IMR-90 (cell line): ENCODE data around the gene MYOZ3. TPM values are rescaled to one million over a fixed set of nuclear protein-coding genes. Genes with fewer than 3 reads are reported as not detected.

Experiments used
- ATAC-seq: fragments of 200-7000 bp; cut with Tn5 transposase; 2 replicates; pipeline ENCODE4 v1.9.1; 2020; ENCODE audit warnings: low read depth, mild to moderate bottlenecking, moderate library complexity
- BruUV-seq: library from RNA; stranded (reverse); fragments of 400-500 nt; replicated peaks from 2 replicates; lab custom pipeline; 2021; lab: Mats Ljungman, UMichigan
- CTCF ChIA-PET: fragments of 300-600 bp; formaldehyde crosslinking; extraction: SDS; loops from one replicate; lab custom pipeline; 2021; ENCODE audit warnings: antibody characterized with exemption; lab: Yijun Ruan, JAX
- POLR2A ChIA-PET: fragments of 300-600 bp; sonication (Branson Sonifier 250); formaldehyde crosslinking; loops from one replicate; lab custom pipeline; 2022; ENCODE audit warnings: antibody characterized with exemption; ENCODE audit not compliant: unreplicated experiment; lab: Charles Lee
- DNase-seq: peaks from one replicate; pipeline ENCODE4 v3.0.0; 2013
- H2AFZ ChIP-seq: replicated peaks from 2 replicates; pipeline ENCODE3; 2013; ENCODE audit warnings: low read length, mild to moderate bottlenecking; ENCODE audit not compliant: poor library complexity
- H2AK5ac ChIP-seq: 2 replicates; pipeline ENCODE4 v1.6.1; 2013; ENCODE audit warnings: low read depth, low read length, inconsistent platforms
- H2AK9ac ChIP-seq: replicated peaks from 2 replicates; pipeline ENCODE3; 2013; ENCODE audit warnings: mild to moderate bottlenecking, low read depth, low read length, moderate library complexity; ENCODE audit not compliant: poor library complexity
- H2BK120ac ChIP-seq: 2 replicates; pipeline ENCODE4 v1.6.1; 2013; ENCODE audit warnings: low read depth, low read length, inconsistent platforms
- H2BK15ac ChIP-seq: 3 replicates; pipeline ENCODE4 v1.6.1; 2013; ENCODE audit warnings: low read depth, low read length, inconsistent platforms
- H2BK20ac ChIP-seq: 2 replicates; pipeline ENCODE4 v1.6.1; 2013; ENCODE audit warnings: low read depth, mild to moderate bottlenecking, inconsistent platforms, low read length, moderate library complexity
- H2BK5ac ChIP-seq: 2 replicates; pipeline ENCODE4 v1.6.1; 2013; ENCODE audit warnings: mild to moderate bottlenecking, low read depth, low read length, inconsistent platforms; ENCODE audit not compliant: poor library complexity, severe bottlenecking
- H3K14ac ChIP-seq: replicated peaks from 2 replicates; pipeline ENCODE4 v1.6.1; 2013; ENCODE audit warnings: low read depth, low read length, inconsistent platforms
- H3K18ac ChIP-seq: 2 replicates; pipeline ENCODE4 v1.6.1; 2013; ENCODE audit warnings: low read depth, low read length, control low read depth
- H3K23ac ChIP-seq: 2 replicates; pipeline ENCODE4 v1.6.1; 2013; ENCODE audit warnings: low read depth, low read length, inconsistent platforms
- H3K27ac ChIP-seq: 2 replicates; pipeline ENCODE4 v1.5.1; 2013; ENCODE audit warnings: mild to moderate bottlenecking, control low read depth, low read length; ENCODE audit not compliant: insufficient read depth
- H3K27me3 ChIP-seq: 2 replicates; pipeline ENCODE4 v1.6.1; 2013; ENCODE audit warnings: low read length; ENCODE audit not compliant: control insufficient read depth, insufficient read depth
- H3K36me3 ChIP-seq: 2 replicates; pipeline ENCODE4 v1.6.1; 2013; ENCODE audit warnings: low read length, mixed read lengths; ENCODE audit not compliant: control insufficient read depth, insufficient read depth
- H3K4ac ChIP-seq: 2 replicates; pipeline ENCODE4 v1.6.1; 2013; ENCODE audit warnings: low read depth, low read length, inconsistent platforms
- H3K4me1 ChIP-seq: 2 replicates; pipeline ENCODE4 v1.6.1; 2013; ENCODE audit warnings: low read length, mixed read lengths; ENCODE audit not compliant: control insufficient read depth, insufficient read depth
- H3K4me2 ChIP-seq: 2 replicates; pipeline ENCODE4 v1.6.1; 2013; ENCODE audit warnings: low read depth, mild to moderate bottlenecking, control low read depth, low read length, moderate library complexity
- H3K4me3 ChIP-seq: 2 replicates; pipeline ENCODE4 v1.5.1; 2013; ENCODE audit warnings: low read depth, mild to moderate bottlenecking, control low read depth, low read length, moderate library complexity; ENCODE audit not compliant: insufficient read depth
- H3K56ac ChIP-seq: 2 replicates; pipeline ENCODE4 v1.6.1; 2013; ENCODE audit warnings: low read length, inconsistent platforms; ENCODE audit not compliant: insufficient read depth; ENCODE audit errors: extremely low read depth
- H3K79me1 ChIP-seq, 2 experiments: 2 replicates each; pipeline ENCODE4 v1.6.1; 2013; ENCODE audit warnings: low read length in 2 of 2, inconsistent platforms in 1 of 2, low read depth in 1 of 2
- H3K9ac ChIP-seq: 2 replicates; pipeline ENCODE4 v1.6.1; 2013; ENCODE audit warnings: low read depth, low read length, control low read depth
- H3K9me1 ChIP-seq: 2 replicates; pipeline ENCODE4 v1.6.1; 2013; ENCODE audit warnings: low read length, inconsistent platforms; ENCODE audit not compliant: insufficient read depth
- H3K9me3 ChIP-seq: 2 replicates; pipeline ENCODE4 v1.6.1; 2013; ENCODE audit warnings: low read length; ENCODE audit not compliant: control insufficient read depth, insufficient read depth
- H4K20me1 ChIP-seq: 2 replicates; pipeline ENCODE4 v1.6.1; 2013; ENCODE audit warnings: low read length, inconsistent platforms; ENCODE audit not compliant: insufficient read depth
- H4K5ac ChIP-seq: 2 replicates; pipeline ENCODE4 v1.6.1; 2013; ENCODE audit warnings: mild to moderate bottlenecking, low read depth, low read length, control low read depth
- H4K8ac ChIP-seq, 2 experiments: 2 replicates each; pipeline ENCODE4 v1.6.1; 2013; ENCODE audit warnings: low read depth in 2 of 2, low read length in 2 of 2, control low read depth in 1 of 2, inconsistent platforms in 1 of 2
- H4K91ac ChIP-seq: 2 replicates; pipeline ENCODE4 v1.6.1; 2013; ENCODE audit warnings: low read depth, low read length, inconsistent platforms; ENCODE audit not compliant: insufficient read depth
- BHLHE40 ChIP-seq: fragments of 150-350 bp; IDR thresholded peaks from 2 replicates; pipeline ENCODE4 v1.6.1; 2016; ENCODE audit warnings: mild to moderate bottlenecking, low read depth, low read length
- MXI1 ChIP-seq: IDR thresholded peaks from 2 replicates; pipeline ENCODE4 v1.6.1; 2012; ENCODE audit warnings: low read depth, mild to moderate bottlenecking, low read length, moderate library complexity, borderline replicate concordance
- POLR2A ChIP-seq: IDR thresholded peaks from 2 replicates; pipeline ENCODE4 v1.6.1; 2012; ENCODE audit warnings: mild to moderate bottlenecking, low read depth, low read length
- SMC3 ChIP-seq: fragments of 150-350 bp; IDR thresholded peaks from 2 replicates; pipeline ENCODE4 v1.6.1; 2016; ENCODE audit warnings: low read depth, mild to moderate bottlenecking, antibody characterized with exemption, low read length, moderate library complexity
- WGBS, 2 experiments: methylation state at CpG; one replicate each; pipeline versions ENCODE4 v1.1.5 to v1.1.7; 2013; ENCODE audit warnings: missing lambda C conversion rate in 2 of 2; ENCODE audit not compliant: insufficient read length in 1 of 2; ENCODE audit errors: extremely low coverage in 2 of 2; 5-methylcytosine and 5-hydroxymethylcytosine counted together
- dilution Hi-C: fragments of 300-500 bp; cut with HindIII; formaldehyde crosslinking; loops from one replicate; pipeline ENCODE4 v1.14.3; 2018; ENCODE audit warnings: low sequenced_read_pairs; ENCODE audit not compliant: unreplicated experiment
- in situ Hi-C: fragments of 300-500 bp; cut with MboI; formaldehyde crosslinking; loops from 3 replicates; pipeline ENCODE4 v1.14.3; 2019; ENCODE audit warnings: low sequenced_read_pairs, inconsistent platforms, mixed read lengths
- intact Hi-C: fragments of 100-400 bp; cut with micrococcal nuclease; formaldehyde crosslinking; loops from 2 replicates; pipeline ENCODE4 v1.10.0; 2022
- polyA plus RNA-seq, 3 experiments: library from polyadenylated mRNA; depleted of rRNA; stranded (reverse); fragments of >200 nt; gene quantifications; 2 replicates each; pipeline ENCODE4 v1.2.3, GENCODE V29; 2012; ENCODE audit warnings: low replicate concordance in 1 of 3
- total RNA-seq: library from RNA; depleted of rRNA; stranded (reverse); fragments of >200 nt; gene quantifications from 2 replicates; pipeline ENCODE4 v1.2.3, GENCODE V29; 2012
- TF ChIP-seq, protein P1 (sequence below): fragments of 150-350 bp; IDR thresholded peaks from 2 replicates; pipeline ENCODE4 v1.6.1; 2017; ENCODE audit warnings: mild to moderate bottlenecking, antibody characterized with exemption, low read length, low read depth

The MYOZ3 gene
- total and polyA plus RNA-seq, 2 of the 4 experiments (the other 2 are of a cell fraction): under 0.01 to 0.24 TPM

- H3K14ac ChIP-seq: peak overlapping the region; percentile 90
- TF ChIP-seq BHLHE40 (no peak), SMC3 (no peak), MXI1 (no peak), POLR2A (no peak)
- TF ChIP-seq, protein P1, sequence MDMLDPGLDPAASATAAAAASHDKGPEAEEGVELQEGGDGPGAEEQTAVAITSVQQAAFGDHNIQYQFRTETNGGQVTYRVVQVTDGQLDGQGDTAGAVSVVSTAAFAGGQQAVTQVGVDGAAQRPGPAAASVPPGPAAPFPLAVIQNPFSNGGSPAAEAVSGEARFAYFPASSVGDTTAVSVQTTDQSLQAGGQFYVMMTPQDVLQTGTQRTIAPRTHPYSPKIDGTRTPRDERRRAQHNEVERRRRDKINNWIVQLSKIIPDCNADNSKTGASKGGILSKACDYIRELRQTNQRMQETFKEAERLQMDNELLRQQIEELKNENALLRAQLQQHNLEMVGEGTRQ: peak; percentile 56
- H3K9me1 ChIP-seq: peaks cover 28% of the 10 kb centered on the region
- H3K18ac ChIP-seq: peak overlapping the region; percentile 22
- no peak overlapping the region for H3K4me3 ChIP-seq
- peak overlapping the region; percentile 82; the same call in 2 of the 3 replicates for H2BK15ac ChIP-seq
- dilution Hi-C loops: no loop called here
- H2BK20ac ChIP-seq: peak overlapping the region; percentile 83
- H4K5ac ChIP-seq: peak overlapping the region; percentile 13
- 17% methylated on average over 1 of the region's 5 CpGs; no CpG with 5 or more reads in 1 of the 2 experiments for WGBS, 2 experiments
- DNase-seq (no peak), ATAC-seq (no peak)
- peaks cover 14 to 39% of the 10 kb centered on the region in 2 experiments for H3K79me1 ChIP-seq
- H3K4me1 ChIP-seq: peaks cover 56% of the 10 kb centered on the region
- no peaks in the 10 kb centered on the region for H3K9me3 ChIP-seq
- no peaks in the 10 kb centered on the region for H3K27me3 ChIP-seq
- H3K23ac ChIP-seq: peak overlapping the region; percentile 85; the same call in 1 of the 2 replicates
- peaks cover 16% of the 10 kb centered on the region for H4K20me1 ChIP-seq
- H2AFZ ChIP-seq: no peak overlapping the region
- peak overlapping the region; percentile 57; the same call in 1 of the 2 replicates for H3K9ac ChIP-seq
- no peaks in the 10 kb centered on the region; the same call in 1 of the 2 replicates for H3K36me3 ChIP-seq
- BruUV-seq: no TSS peak
- H3K4me2 ChIP-seq: no peak overlapping the region
- peak overlapping the region; percentile 96 for H3K56ac ChIP-seq
- H4K91ac ChIP-seq: peak overlapping the region; percentile 86
- H2BK120ac ChIP-seq: peak overlapping the region; percentile 96
- H2AK9ac ChIP-seq: peak overlapping the region; percentile 83
- intact Hi-C loops: loop anchor here (1.0 to 5.0 kb wide), 2 partner anchors 72 to 167 kb away; no protein-coding TSS in a partner anchor
- peak overlapping the region; percentile 93 for H2AK5ac ChIP-seq
- peak overlapping the region; percentile 91 for H3K27ac ChIP-seq
- H2BK5ac ChIP-seq: peak overlapping the region; percentile 87
- CTCF ChIA-PET: interaction anchor here (1.4 kb wide), 1 partner anchor 79 kb away, joined by 6 read pairs; no protein-coding TSS in a partner anchor
- in situ Hi-C loops: no loop called here
- peak overlapping the region; percentile 90 for H3K4ac ChIP-seq
- POLR2A ChIA-PET: interaction anchor here (0.6 to 1.2 kb wide), 2 partner anchors 66 to 153 kb away, joined by 3 to 6 read pairs; no protein-coding TSS in a partner anchor
- H4K8ac ChIP-seq: peak overlapping the region; percentile 73 to 84; a peak in 2 of 4 replicates
Measured at GRCh38 chr5:150639751-150640150, 21.3 kb upstream of the MYOZ3 start.
